Epithelial cell of esophagus (primary cell): ENCODE data around the gene SIGLEC15.

Experiments used
- DNase-seq: peaks from one replicate; pipeline ENCODE4 v3.0.0; 2010; ENCODE audit warnings: low read depth
- H3K4me3 ChIP-seq: 2 replicates; pipeline ENCODE4 v1.5.1; 2011; ENCODE audit warnings: mild to moderate bottlenecking, low read length, control low read depth
- CTCF ChIP-seq: IDR thresholded peaks from 2 replicates; pipeline ENCODE4 v1.5.1; 2011; ENCODE audit warnings: low read depth, mild to moderate bottlenecking, low read length, control low read depth, inconsistent platforms; ENCODE audit not compliant: insufficient read depth; ENCODE audit errors: missing control alignments

Gene SIGLEC15

GRCh38 chr18:45865466-45865865 is 40.0 kb downstream of the SIGLEC15 start:
- TF ChIP-seq CTCF: no peak
- DNase-seq: no peak
- H3K4me3 ChIP-seq: no peak overlapping the region

GRCh38 chr18:45870419-45870818 is 44.9 kb downstream of the SIGLEC15 start:
- H3K4me3 ChIP-seq: no peak overlapping the region
- TF ChIP-seq CTCF: no peak
- no peak for DNase-seq

GRCh38 chr18:45871431-45872084 is 46.1 kb downstream of the SIGLEC15 start:
- TF ChIP-seq CTCF: no peak
- DNase-seq: peak; percentile 74
- no peak overlapping the region for H3K4me3 ChIP-seq

- no peak overlapping the region for H3K4me3 ChIP-seq
- no peak for TF ChIP-seq CTCF
- no peak for DNase-seq
Observed at GRCh38 chr18:45874491-45875184, 49.2 kb downstream of the SIGLEC15 start.

GRCh38 chr18:45876161-45876560 is 50.7 kb downstream of the SIGLEC15 start:
- no peak for TF ChIP-seq CTCF
- no peak overlapping the region for H3K4me3 ChIP-seq
- no peak for DNase-seq

GRCh38 chr18:45877403-45877802 is 51.9 kb downstream of the SIGLEC15 start:
- no peak for DNase-seq
- no peak for TF ChIP-seq CTCF
- no peak overlapping the region for H3K4me3 ChIP-seq
